Psoas muscle (tissue), 8 donors: ENCODE measurements around the gene CCDC192. TPM values are rescaled to one million over a fixed set of nuclear protein-coding genes. Genes with fewer than 3 reads are reported as not detected.

Experiments
- ATAC-seq, 4 donors: fragments of 200-7000 bp; cut with Tn5 transposase; one replicate each; pipeline ENCODE4 v1.9.1; 2020; ENCODE audit warnings: moderate library complexity in 3 of 4, mild to moderate bottlenecking in 2 of 4
- DNase-seq, 2 donors: peaks; one replicate each; pipeline ENCODE4 v3.0.0-alpha.2; 2020
- H3K27ac ChIP-seq: fragments of 200-600 bp; one replicate; pipeline ENCODE4 v1.8.0; 2022
- H3K27me3 ChIP-seq, 3 donors: fragments of 200-600 bp in 1 of 3; one replicate each; pipeline versions ENCODE4 v1.6.1 to v1.8.0; 2013 to 2022; ENCODE audit warnings: low read length in 2 of 3, mild to moderate bottlenecking in 2 of 3, moderate library complexity in 1 of 3; ENCODE audit not compliant: insufficient read depth in 3 of 3
- H3K36me3 ChIP-seq, 2 donors: fragments of 200-600 bp in 1 of 2; one replicate each; pipeline versions ENCODE4 v1.6.1 to v1.8.0; 2013 to 2022; ENCODE audit warnings: low read depth in 1 of 2, mild to moderate bottlenecking in 1 of 2, moderate library complexity in 1 of 2; ENCODE audit not compliant: insufficient read depth in 1 of 2
- H3K4me1 ChIP-seq: fragments of 200-600 bp; one replicate; pipeline ENCODE4 v1.8.0; 2022
- H3K4me3 ChIP-seq: fragments of 200-600 bp; one replicate; pipeline ENCODE4 v1.8.0; 2022; ENCODE audit warnings: mild to moderate bottlenecking
- H3K9me3 ChIP-seq: fragments of 200-600 bp; one replicate; pipeline ENCODE4 v1.8.0; 2022
- CTCF ChIP-seq: fragments of 200-600 bp; IDR thresholded peaks from one replicate; pipeline ENCODE4 v1.8.0; 2022; ENCODE audit warnings: antibody characterized with exemption
- WGBS, 3 donors: extraction: QIAGEN DNeasy Blood & Tissue Kit; methylation state at CpG; one replicate each; pipeline versions ENCODE4 v1.1.6 to v1.1.7; 2013; 5-methylcytosine and 5-hydroxymethylcytosine counted together
- intact Hi-C, 2 donors: fragments of 100-400 bp; cut with DNase I; formaldehyde crosslinking; loops; one replicate each; pipeline versions ENCODE4 v1.11.0 to v1.14.2; 2022
- polyA plus RNA-seq, 3 donors: library from polyadenylated mRNA; stranded (reverse); fragments of 200-250 nt; gene quantifications; one replicate each; pipeline ENCODE4 v1.2.3, GENCODE V29; 2013
- total RNA-seq, 4 donors: library from RNA; stranded (reverse); fragmentation: NEBNext Ultra II Directional in 2 of 4; extraction: Animal tissue kit (Norgen Biotek cat#: 25700) in 2 of 4; gene quantifications; one replicate each; pipeline versions ENCODE4 v1.2.1 to v1.2.4, GENCODE V29; 2021 to 2023
- donor health status: healthy with polysubstance abuse.
- donor health status: DM: no; HTN: no; CAD: no; lungs with moderate emphysema.
- donor health status: Bipolar disorder and iron deficiency.
- donor health status: healthy.
- donor health status: DM: yes; HTN: yes; CAD: no.
- donor health status: DM: no; HTN: no; CAD: no.
- donor health status: DM: no; HTN: no; CAD: no.
- donor health status: DM: yes; HTN: yes; CAD: no.

Gene CCDC192
- total and polyA plus RNA-seq, 7 donors, result 0.12 to 1.2 (median 0.19) TPM; not detected in 4

DNA sequence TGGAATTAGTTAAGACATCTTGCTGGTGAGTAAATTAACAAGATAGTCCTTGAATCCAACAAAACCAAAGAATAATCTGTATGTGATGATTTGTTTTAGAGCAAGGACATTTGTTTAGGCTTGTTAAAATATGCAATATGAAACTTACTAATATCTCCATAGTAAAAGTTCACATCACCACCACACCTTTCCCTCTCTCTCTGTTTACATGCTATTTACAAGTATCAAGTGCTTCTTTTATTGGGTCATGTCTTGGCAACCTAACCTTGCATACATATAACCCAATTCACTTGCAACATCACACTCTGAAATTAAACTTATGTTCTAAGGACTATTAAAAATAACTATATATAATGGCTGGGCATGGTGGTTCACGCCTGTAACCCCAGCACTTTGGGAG is 161.3 kb downstream of the CCDC192 start:
- no peak for ATAC-seq
- Histone ChIP-seq H3K27ac (no peak overlapping the region), H3K27me3 (no peaks in the 10 kb centered on the region), H3K36me3 (no peaks in the 10 kb centered on the region), H3K4me1 (no peaks in the 10 kb centered on the region), H3K9me3 (no peaks in the 10 kb centered on the region), H3K4me3 (no peak overlapping the region)
- intact Hi-C loops, result no loop called here
- 98 to 100% (median 100%) methylated on average over 1 of the region's 1 CpG for WGBS, 3 donors
- no peak for TF ChIP-seq CTCF
- no peak for DNase-seq

- Histone ChIP-seq H3K9me3 (no peaks in the 10 kb centered on the region), H3K27ac (no peak overlapping the region), H3K4me3 (no peak overlapping the region), H3K4me1 (peaks cover 1% of the 10 kb centered on the region), H3K36me3 (no peaks in the 10 kb centered on the region), H3K27me3 (no peaks in the 10 kb centered on the region)
- intact Hi-C loops, result no loop called here
- 77 to 90% (median 80%) methylated on average over 1 of the region's 1 CpG for WGBS, 3 donors
- no peak for ATAC-seq
- no peak for TF ChIP-seq CTCF
- no peak for DNase-seq
These were observed 162.1 kb downstream of the CCDC192 start for GRCh38 chr5:127865273-127865672.

DNA sequence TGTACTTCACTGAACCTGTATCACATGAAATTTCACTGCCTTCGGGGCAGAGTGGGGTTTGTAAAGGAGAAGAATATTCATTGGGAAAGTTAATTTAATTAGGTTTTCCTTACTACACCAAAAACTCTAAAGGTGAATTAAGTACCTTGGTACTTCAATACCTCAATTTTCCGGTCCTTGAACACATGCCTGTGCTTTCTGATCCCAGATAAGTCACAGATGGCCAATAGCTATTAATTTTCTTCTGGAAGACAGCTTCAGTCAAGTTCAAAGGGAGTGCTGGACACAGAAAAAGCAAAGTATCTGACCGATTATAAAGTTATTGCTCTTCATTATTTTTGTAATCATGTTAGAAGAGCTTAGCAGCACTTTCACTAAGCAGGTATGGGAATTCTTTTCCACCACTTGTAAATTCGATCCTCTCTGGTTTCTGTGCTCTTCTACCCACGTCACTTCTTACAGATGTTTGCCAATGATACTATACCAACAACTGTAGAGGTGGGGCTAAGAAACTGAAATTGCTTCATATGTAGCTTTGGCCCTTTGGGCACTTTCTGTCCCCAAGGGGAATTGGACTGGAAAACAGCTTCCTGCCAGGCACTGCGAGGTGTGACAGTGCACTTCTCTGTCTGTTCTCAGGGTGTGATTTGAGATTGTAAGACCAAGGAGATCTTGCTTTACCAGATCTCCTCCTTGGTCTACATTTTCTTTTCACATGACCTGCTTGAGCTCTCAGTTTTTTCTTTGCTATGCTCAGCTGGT is 164.0 kb downstream of the CCDC192 start:
- DNase-seq, result no peak
- WGBS, 3 donors, result 36 to 52% (median 42%) methylated on average over 6 of the region's 6 CpGs
- intact Hi-C loops, result no loop called here
- Histone ChIP-seq H3K9me3 (no peaks in the 10 kb centered on the region), H3K27me3 (no peaks in the 10 kb centered on the region), H3K4me1 (peaks cover 21% of the 10 kb centered on the region), H3K36me3 (no peaks in the 10 kb centered on the region), H3K4me3 (no peak overlapping the region), H3K27ac (no peak overlapping the region)
- peak; percentile 13 to 72 (median 53) for ATAC-seq
- TF ChIP-seq CTCF, result no peak

- intact Hi-C loops, result loop anchor here in 1 of 2 donors (10.0 kb wide), 1 partner anchor 324 kb away; no protein-coding TSS in a partner anchor
- Histone ChIP-seq H3K4me1 (peaks cover 39% of the 10 kb centered on the region), H3K9me3 (no peaks in the 10 kb centered on the region), H3K27ac (peak overlapping the region; percentile 32), H3K4me3 (no peak overlapping the region), H3K36me3 (no peaks in the 10 kb centered on the region), H3K27me3 (no peaks in the 10 kb centered on the region)
- peak; percentile 64 to 88 for DNase-seq
- WGBS, 3 donors, result 31 to 34% (median 33%) methylated on average over 4 of the region's 4 CpGs
- ATAC-seq, result peak in 3 of 4 donors; percentile 40 to 67 (median 43)
- no peak for TF ChIP-seq CTCF
These were observed 167.7 kb downstream of the CCDC192 start for GRCh38 chr5:127870914-127871313.
